ENCODE measurements around the gene KIAA0753. TPM values are rescaled to one million over a fixed set of nuclear protein-coding genes. Genes with fewer than 3 reads are reported as not detected.

KIAA0753 gene
- total RNA-seq, 4 donors from 2014 or later, result 33.9 to 58.8 (median 40.2) TPM

- ATAC-seq, result no peak
- H3K36me3 ChIP-seq, result peaks cover 0 to 28% of the 10 kb centered on the region in 2 donors
- H3K4me1 ChIP-seq, result peaks cover 0 to 38% (median 19%) of the 10 kb centered on the region in 3 donors
- no peak overlapping the region for H3K27ac ChIP-seq
- no peak overlapping the region for H3K4me3 ChIP-seq
- TF ChIP-seq EP300 (IDR thresholded peaks at IDR 0.05) (no peak), POLR2AphosphoS5 (IDR thresholded peaks at IDR 0.05) (no peak), POLR2A (IDR thresholded peaks at IDR 0.05) (no peak)
- TF ChIP-seq, protein P1, sequence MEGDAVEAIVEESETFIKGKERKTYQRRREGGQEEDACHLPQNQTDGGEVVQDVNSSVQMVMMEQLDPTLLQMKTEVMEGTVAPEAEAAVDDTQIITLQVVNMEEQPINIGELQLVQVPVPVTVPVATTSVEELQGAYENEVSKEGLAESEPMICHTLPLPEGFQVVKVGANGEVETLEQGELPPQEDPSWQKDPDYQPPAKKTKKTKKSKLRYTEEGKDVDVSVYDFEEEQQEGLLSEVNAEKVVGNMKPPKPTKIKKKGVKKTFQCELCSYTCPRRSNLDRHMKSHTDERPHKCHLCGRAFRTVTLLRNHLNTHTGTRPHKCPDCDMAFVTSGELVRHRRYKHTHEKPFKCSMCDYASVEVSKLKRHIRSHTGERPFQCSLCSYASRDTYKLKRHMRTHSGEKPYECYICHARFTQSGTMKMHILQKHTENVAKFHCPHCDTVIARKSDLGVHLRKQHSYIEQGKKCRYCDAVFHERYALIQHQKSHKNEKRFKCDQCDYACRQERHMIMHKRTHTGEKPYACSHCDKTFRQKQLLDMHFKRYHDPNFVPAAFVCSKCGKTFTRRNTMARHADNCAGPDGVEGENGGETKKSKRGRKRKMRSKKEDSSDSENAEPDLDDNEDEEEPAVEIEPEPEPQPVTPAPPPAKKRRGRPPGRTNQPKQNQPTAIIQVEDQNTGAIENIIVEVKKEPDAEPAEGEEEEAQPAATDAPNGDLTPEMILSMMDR (IDR thresholded peaks at IDR 0.05), result no peak
- 90 to 93% methylated on average over 2 of the region's 6 CpGs for WGBS, 2 donors (ENCODE audit: low coverage in 1 of 2)
- no peaks in the 10 kb centered on the region for H3K9me3 ChIP-seq
- H3K27me3 ChIP-seq, result no peaks in the 10 kb centered on the region
Measured at GRCh38 chr17:6637458-6637840, 3.1 kb downstream of the KIAA0753 start.

DNA sequence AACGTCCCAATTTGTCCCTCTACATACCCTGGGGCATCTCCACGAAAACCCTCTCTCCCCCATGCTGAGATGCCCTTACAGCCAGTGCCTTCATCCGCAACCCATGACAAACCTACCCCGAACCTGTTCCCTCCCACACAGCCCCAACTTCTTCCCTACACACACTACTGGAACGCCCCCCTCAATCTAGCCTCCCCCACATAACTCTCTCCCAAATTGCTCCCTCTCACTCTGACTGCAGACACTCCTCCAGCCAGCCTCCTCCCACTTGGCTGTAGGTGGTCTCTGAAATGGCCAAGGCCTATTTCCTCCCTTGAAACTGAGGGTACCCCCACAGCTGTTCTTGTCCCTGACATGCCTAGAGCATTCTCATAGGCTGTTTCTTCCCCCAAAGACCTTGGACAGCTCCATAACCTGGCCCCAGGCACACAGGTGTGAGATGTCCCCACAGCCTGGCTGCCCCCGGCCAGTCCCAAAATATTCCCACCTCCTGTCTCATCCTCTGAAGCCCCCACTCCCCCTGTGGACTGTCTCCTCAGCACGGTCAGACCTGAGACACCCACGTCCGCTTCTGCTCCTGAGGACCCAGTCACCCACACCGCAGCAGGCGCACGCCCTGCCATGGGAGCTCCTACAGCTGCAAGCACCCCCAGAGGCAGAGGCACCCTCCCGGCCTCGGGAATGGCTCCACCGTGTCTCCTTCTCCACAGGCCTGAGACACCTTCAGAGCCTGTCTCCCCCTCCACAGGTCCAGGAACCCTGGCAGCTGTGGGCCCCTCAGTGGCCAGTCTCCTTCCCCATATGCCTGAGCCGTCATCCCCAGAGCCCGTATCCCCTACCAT lies 3.7 kb downstream of the KIAA0753 start:
- 82 to 93% methylated on average over 7 to 13 of the region's 17 CpGs for WGBS, 2 donors (ENCODE audit: low coverage in 1 of 2)
- H3K27me3 ChIP-seq, result no peaks in the 10 kb centered on the region
- no peak for ATAC-seq

DNA sequence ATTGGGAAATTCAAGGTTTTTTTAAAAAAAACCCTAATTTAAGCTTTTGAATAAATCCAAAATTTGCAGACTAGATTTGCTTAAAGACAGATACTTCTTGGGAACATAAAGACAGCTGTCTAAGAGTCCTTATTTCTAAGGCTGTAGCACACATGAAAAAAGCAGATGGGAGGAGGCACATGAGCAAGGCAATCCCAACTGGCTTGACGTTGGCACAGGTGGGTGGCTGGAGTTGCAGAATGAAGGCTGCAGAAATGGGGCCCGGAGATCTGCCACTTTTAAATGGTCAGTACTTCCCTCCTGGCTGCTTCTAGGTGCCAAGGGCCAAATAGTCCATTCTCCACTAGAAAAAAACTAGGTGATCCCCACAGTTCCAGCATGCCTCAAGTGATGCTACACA lies 4.4 kb downstream of the KIAA0753 start:
- no peaks in the 10 kb centered on the region for H3K9me3 ChIP-seq
- WGBS, 2 donors (ENCODE audit: low coverage in 1 of 2), result 33 to 63% methylated on average over 1 to 2 of the region's 2 CpGs
- H3K27ac ChIP-seq, result no peak overlapping the region
- peaks cover 0 to 25% (median 15%) of the 10 kb centered on the region in 3 donors for H3K4me1 ChIP-seq
- ATAC-seq, result no peak
- H3K27me3 ChIP-seq, result no peaks in the 10 kb centered on the region
- no peak overlapping the region for H3K4me3 ChIP-seq
- peaks cover 0 to 41% of the 10 kb centered on the region in 2 donors for H3K36me3 ChIP-seq
- no peak for TF ChIP-seq POLR2AphosphoS5 (IDR thresholded peaks at IDR 0.05)
- no peak for TF ChIP-seq EP300 (IDR thresholded peaks at IDR 0.05)
- no peak for TF ChIP-seq POLR2A (IDR thresholded peaks at IDR 0.05)
- TF ChIP-seq, protein P1 (IDR thresholded peaks at IDR 0.05), result no peak

More for the DNA sequence above, 3.7 kb downstream of the KIAA0753 start:
- Histone ChIP-seq H3K27ac (no peak overlapping the region), H3K4me3 (no peak overlapping the region), H3K36me3 (peaks cover 0 to 34% of the 10 kb centered on the region in 2 donors), H3K4me1 (peaks cover 0 to 32% (median 17%) of the 10 kb centered on the region in 3 donors), H3K9me3 (no peaks in the 10 kb centered on the region)
- no peak for TF ChIP-seq POLR2A (IDR thresholded peaks at IDR 0.05)
- no peak for TF ChIP-seq POLR2AphosphoS5 (IDR thresholded peaks at IDR 0.05)
- TF ChIP-seq, protein P1 (IDR thresholded peaks at IDR 0.05), result no peak

DNA sequence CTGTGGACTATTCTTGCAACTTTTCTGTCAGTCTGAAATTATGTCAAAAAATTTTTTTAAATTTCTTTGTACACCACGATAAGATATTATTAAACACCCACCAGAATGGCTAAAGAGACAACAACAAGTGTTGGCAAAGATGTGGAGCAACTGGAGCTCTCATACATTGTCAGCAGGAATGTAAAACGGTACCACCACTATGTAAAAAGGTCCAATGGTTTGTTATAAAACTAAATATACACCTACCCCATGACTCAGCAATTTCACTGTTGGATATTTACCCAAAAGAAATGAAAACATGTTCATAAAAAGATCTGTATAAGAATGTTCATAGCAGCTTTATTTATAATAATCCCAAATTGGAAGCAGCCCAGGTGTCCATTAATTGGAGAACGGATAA lies 7.2 kb downstream of the KIAA0753 start:
- peaks cover 0 to 8% (median 2%) of the 10 kb centered on the region in 3 donors for H3K4me1 ChIP-seq
- H3K4me3 ChIP-seq, result no peak overlapping the region
- no peak for ATAC-seq
- TF ChIP-seq POLR2AphosphoS5 (IDR thresholded peaks at IDR 0.05), result no peak
- TF ChIP-seq, protein P1 (IDR thresholded peaks at IDR 0.05), result no peak
- TF ChIP-seq POLR2A (IDR thresholded peaks at IDR 0.05), result no peak
- no peak for TF ChIP-seq EP300 (IDR thresholded peaks at IDR 0.05)
- no peak overlapping the region for H3K27ac ChIP-seq
- H3K36me3 ChIP-seq, result peaks cover 0 to 64% of the 10 kb centered on the region in 2 donors
- no peaks in the 10 kb centered on the region for H3K9me3 ChIP-seq
- H3K27me3 ChIP-seq, result no peaks in the 10 kb centered on the region
- WGBS, 2 donors (ENCODE audit: low coverage in 1 of 2), result 95 to 96% methylated on average over 3 of the region's 3 CpGs

DNA sequence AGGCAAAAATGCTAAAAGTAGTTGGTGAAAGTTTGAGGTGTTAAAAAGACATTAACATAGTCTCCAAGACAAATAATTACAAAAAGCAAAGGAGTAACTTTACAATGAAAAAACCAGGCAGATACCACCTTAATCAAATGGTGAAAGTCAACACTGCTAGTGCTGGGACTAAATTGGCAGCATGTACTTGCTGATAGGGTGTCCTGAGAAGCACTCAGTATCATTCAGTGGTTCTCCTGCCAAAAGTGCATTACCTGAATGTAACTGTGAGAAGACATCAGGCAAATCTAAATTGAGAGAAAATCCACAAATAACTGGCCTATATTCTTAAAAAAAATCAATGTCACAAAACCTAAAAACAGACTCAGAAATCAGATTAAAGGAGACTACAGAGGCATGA lies 8.0 kb downstream of the KIAA0753 start:
- no peak overlapping the region for H3K27ac ChIP-seq
- TF ChIP-seq, protein P1 (IDR thresholded peaks at IDR 0.05), result no peak
- no peak for TF ChIP-seq EP300 (IDR thresholded peaks at IDR 0.05)
- TF ChIP-seq POLR2AphosphoS5 (IDR thresholded peaks at IDR 0.05), result no peak
- no peak for TF ChIP-seq POLR2A (IDR thresholded peaks at IDR 0.05)
- peaks cover 0 to 71% of the 10 kb centered on the region in 2 donors for H3K36me3 ChIP-seq
- no peak overlapping the region for H3K4me3 ChIP-seq
- H3K27me3 ChIP-seq, result no peaks in the 10 kb centered on the region
- H3K4me1 ChIP-seq, result peaks cover 0 to under 1% (median 0%) of the 10 kb centered on the region in 3 donors
- no peak for ATAC-seq
- H3K9me3 ChIP-seq, result no peaks in the 10 kb centered on the region

Data from gastroesophageal sphincter (tissue), 4 donors.